ENCODE data around the gene MSH5.

DNA sequence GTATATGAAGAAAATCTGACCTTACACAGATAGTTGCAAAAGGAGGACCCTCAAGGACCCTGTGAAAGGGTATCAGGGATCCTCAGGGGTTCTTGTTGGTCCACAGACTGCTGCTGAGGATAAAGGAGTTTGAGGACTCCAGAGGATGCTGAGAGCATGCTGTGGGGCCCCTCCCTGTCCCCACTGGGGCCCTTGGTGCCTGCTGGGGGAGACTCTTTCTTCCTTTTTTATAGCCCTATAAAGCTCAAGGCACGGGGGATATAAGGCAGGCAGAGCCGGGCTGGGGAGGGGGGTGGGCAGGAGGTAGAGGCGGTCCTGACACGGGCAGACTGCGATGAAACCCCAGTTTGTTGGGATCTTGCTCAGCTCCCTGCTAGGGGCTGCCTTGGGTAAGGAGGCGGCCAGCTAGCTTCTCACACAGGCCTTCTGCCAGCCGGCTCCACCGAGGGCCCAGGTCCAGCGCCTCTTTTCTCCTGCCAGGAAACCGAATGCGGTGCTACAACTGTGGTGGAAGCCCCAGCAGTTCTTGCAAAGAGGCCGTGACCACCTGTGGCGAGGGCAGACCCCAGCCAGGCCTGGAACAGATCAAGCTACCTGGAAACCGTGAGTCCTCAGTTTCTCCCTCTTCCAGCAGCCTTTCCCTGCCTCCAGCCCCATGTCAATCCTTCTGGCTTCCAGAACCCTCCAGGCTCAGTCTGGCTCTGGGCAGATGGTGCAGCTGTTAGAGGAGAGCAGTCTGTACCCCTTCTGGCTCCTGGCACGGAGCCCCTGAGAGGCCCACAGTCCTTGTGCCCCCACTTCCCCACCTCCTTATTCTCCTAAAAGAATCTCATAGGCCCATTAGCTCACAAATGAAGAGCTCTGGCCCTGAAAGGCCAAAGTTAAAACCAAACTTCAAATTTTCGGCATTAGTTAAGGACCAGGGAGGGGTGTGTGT lies 24.5 kb upstream of the MSH5 start, which contains the start of gene LY6G6D:
- TF ChIP-seq RAD21 (IDR thresholded peaks at IDR 0.05; ENCODE audit: low read depth) (no peak), SRF (IDR thresholded peaks at IDR 0.05; ENCODE audit: low read depth) (no peak), EZH2 (IDR thresholded peaks at IDR 0.05) (no peak), TCF7L2 (IDR thresholded peaks at IDR 0.05; ENCODE audit: borderline replicate concordance, extremely low read depth, insufficient read depth, insufficient read length) (no peak), EZH2phosphoT487 (IDR thresholded peaks at IDR 0.05; ENCODE audit: borderline replicate concordance) (no peak), YY1 (IDR thresholded peaks at IDR 0.05; ENCODE audit: extremely low read depth, insufficient replicate concordance, low read depth, low read length) (no peak), SIN3A (IDR thresholded peaks at IDR 0.05; ENCODE audit: low read depth) (no peak), SP1 (IDR thresholded peaks at IDR 0.05; ENCODE audit: low read depth) (no peak), JUND (IDR thresholded peaks at IDR 0.05) (no peak), ZFX (IDR thresholded peaks at IDR 0.05) (no peak)
- TF ChIP-seq, protein P1, sequence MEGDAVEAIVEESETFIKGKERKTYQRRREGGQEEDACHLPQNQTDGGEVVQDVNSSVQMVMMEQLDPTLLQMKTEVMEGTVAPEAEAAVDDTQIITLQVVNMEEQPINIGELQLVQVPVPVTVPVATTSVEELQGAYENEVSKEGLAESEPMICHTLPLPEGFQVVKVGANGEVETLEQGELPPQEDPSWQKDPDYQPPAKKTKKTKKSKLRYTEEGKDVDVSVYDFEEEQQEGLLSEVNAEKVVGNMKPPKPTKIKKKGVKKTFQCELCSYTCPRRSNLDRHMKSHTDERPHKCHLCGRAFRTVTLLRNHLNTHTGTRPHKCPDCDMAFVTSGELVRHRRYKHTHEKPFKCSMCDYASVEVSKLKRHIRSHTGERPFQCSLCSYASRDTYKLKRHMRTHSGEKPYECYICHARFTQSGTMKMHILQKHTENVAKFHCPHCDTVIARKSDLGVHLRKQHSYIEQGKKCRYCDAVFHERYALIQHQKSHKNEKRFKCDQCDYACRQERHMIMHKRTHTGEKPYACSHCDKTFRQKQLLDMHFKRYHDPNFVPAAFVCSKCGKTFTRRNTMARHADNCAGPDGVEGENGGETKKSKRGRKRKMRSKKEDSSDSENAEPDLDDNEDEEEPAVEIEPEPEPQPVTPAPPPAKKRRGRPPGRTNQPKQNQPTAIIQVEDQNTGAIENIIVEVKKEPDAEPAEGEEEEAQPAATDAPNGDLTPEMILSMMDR (IDR thresholded peaks at IDR 0.05 in 2 of 3, conservative IDR thresholded peaks at IDR 0.05 in 1 of 3; ENCODE audit: borderline replicate concordance in 1 of 3, insufficient read depth in 1 of 3, low read depth in 2 of 3, low read length in 2 of 3): no peak
- TF ChIP-seq, protein P2, sequence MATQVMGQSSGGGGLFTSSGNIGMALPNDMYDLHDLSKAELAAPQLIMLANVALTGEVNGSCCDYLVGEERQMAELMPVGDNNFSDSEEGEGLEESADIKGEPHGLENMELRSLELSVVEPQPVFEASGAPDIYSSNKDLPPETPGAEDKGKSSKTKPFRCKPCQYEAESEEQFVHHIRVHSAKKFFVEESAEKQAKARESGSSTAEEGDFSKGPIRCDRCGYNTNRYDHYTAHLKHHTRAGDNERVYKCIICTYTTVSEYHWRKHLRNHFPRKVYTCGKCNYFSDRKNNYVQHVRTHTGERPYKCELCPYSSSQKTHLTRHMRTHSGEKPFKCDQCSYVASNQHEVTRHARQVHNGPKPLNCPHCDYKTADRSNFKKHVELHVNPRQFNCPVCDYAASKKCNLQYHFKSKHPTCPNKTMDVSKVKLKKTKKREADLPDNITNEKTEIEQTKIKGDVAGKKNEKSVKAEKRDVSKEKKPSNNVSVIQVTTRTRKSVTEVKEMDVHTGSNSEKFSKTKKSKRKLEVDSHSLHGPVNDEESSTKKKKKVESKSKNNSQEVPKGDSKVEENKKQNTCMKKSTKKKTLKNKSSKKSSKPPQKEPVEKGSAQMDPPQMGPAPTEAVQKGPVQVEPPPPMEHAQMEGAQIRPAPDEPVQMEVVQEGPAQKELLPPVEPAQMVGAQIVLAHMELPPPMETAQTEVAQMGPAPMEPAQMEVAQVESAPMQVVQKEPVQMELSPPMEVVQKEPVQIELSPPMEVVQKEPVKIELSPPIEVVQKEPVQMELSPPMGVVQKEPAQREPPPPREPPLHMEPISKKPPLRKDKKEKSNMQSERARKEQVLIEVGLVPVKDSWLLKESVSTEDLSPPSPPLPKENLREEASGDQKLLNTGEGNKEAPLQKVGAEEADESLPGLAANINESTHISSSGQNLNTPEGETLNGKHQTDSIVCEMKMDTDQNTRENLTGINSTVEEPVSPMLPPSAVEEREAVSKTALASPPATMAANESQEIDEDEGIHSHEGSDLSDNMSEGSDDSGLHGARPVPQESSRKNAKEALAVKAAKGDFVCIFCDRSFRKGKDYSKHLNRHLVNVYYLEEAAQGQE (IDR thresholded peaks at IDR 0.05; ENCODE audit: low read depth): no peak
- TF ChIP-seq, protein P3, sequence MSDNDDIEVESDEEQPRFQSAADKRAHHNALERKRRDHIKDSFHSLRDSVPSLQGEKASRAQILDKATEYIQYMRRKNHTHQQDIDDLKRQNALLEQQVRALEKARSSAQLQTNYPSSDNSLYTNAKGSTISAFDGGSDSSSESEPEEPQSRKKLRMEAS (IDR thresholded peaks at IDR 0.05): no peak

Data from HCT116 (cell line).